SU-DHL-6 (cell line): ENCODE results near the gene COQ2.

Experiments used
- EZH2phosphoT487 ChIP-seq: fragments of 200-600 bp; sonication (generic), shearing (Covaris generic); conservative IDR thresholded peaks from 2 replicates; pipeline ENCODE4 v1.6.1; 2018; ENCODE audit warnings: mild to moderate bottlenecking, antibody characterized with exemption, low read length, moderate library complexity, mixed read lengths
- TF ChIP-seq, protein P1 (sequence below): fragments of 200-600 bp; sonication (generic); IDR thresholded peaks from one replicate; pipeline ENCODE4 v1.5.1; 2017; ENCODE audit warnings: antibody characterized with exemption, mild to moderate bottlenecking, low read length, moderate library complexity; ENCODE audit not compliant: insufficient read depth, poor library complexity, severe bottlenecking

DNA sequence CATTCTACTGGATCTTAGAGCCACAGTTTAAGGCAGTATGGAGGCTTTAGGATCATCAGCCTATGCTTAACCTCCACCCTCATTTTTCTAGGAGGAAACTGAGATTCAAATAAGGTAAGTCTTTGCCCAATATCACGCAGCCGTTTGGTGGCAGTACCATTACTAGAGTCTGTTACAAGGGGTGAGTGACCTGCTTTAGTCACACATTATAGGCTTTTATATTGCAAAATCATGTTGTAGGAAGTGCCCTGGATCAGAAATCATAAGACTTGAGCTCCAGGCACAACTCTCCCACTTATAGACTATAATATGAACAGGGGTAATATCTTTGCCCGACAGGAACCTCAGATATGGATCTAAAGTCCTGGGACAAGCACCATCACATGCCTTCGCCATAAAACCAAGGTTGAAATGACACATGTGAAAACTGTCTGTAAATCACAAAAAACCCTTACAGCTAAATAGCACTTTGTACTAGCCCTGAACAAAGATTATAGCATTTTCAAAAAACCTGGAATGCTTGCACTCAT is 30.8 kb upstream of the COQ2 start:
- TF ChIP-seq, protein P1, sequence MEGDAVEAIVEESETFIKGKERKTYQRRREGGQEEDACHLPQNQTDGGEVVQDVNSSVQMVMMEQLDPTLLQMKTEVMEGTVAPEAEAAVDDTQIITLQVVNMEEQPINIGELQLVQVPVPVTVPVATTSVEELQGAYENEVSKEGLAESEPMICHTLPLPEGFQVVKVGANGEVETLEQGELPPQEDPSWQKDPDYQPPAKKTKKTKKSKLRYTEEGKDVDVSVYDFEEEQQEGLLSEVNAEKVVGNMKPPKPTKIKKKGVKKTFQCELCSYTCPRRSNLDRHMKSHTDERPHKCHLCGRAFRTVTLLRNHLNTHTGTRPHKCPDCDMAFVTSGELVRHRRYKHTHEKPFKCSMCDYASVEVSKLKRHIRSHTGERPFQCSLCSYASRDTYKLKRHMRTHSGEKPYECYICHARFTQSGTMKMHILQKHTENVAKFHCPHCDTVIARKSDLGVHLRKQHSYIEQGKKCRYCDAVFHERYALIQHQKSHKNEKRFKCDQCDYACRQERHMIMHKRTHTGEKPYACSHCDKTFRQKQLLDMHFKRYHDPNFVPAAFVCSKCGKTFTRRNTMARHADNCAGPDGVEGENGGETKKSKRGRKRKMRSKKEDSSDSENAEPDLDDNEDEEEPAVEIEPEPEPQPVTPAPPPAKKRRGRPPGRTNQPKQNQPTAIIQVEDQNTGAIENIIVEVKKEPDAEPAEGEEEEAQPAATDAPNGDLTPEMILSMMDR = no peak
- TF ChIP-seq EZH2phosphoT487 = no peak
